Left renal cortex interstitium (tissue), 4 donors: ENCODE data around the gene ARID1B. TPM values are rescaled to one million over a fixed set of nuclear protein-coding genes. Genes with fewer than 3 reads are reported as not detected.
"Not testable (repeated sequence)": the region's sequence is repeated elsewhere in the genome, so short reads cannot be mapped to it uniquely, and the experiment has no call there.

Experiments
- DNase-seq, 4 donors: peaks; one replicate each; pipeline ENCODE4 v3.0.0-alpha.2; 2013; ENCODE audit warnings: low read depth in 4 of 4, low spot score in 2 of 4, missing footprints in 1 of 4
- polyA plus RNA-seq, 4 donors: library from polyadenylated mRNA; unstranded; fragments of 120-200 nt; gene quantifications; one replicate each; pipeline ENCODE4 v1.2.1, GENCODE V29; 2013; ENCODE audit not compliant: insufficient read length in 4 of 4

The ARID1B gene
- polyA plus RNA-seq, 4 donors = 68.2 to 91.4 (median 76.9) TPM

- no peak for DNase-seq
Measured at GRCh38 chr6:157143171-157143889, 366.2 kb downstream of the ARID1B start.

GRCh38 chr6:157143890-157144798, 367.0 kb downstream of the ARID1B start:
- no peak for DNase-seq

GRCh38 chr6:157144859-157145568, 367.8 kb downstream of the ARID1B start:
- no peak for DNase-seq

- DNase-seq = no peak
Measured at GRCh38 chr6:157145656-157146285, 368.6 kb downstream of the ARID1B start.

- DNase-seq = not testable (repeated sequence)
Measured at GRCh38 chr6:157147054-157148026, 370.2 kb downstream of the ARID1B start.

- DNase-seq = no peak
Measured at GRCh38 chr6:157148391-157149323, 371.5 kb downstream of the ARID1B start.

- no peak for DNase-seq
Measured at GRCh38 chr6:157150076-157150475, 372.9 kb downstream of the ARID1B start.

- DNase-seq = no peak
Measured at GRCh38 chr6:157151029-157151428, 373.9 kb downstream of the ARID1B start.

- DNase-seq = no peak
Measured at GRCh38 chr6:157151989-157152388, 374.8 kb downstream of the ARID1B start.

- DNase-seq = no peak
Measured at GRCh38 chr6:157152556-157152955, 375.4 kb downstream of the ARID1B start.

GRCh38 chr6:157155804-157156203, 378.6 kb downstream of the ARID1B start:
- DNase-seq = no peak

- no peak for DNase-seq
Measured at GRCh38 chr6:157157258-157157657, 380.1 kb downstream of the ARID1B start.

- no peak for DNase-seq
Measured at GRCh38 chr6:157158456-157158855, 381.3 kb downstream of the ARID1B start.

GRCh38 chr6:157158897-157159296, 381.7 kb downstream of the ARID1B start:
- no peak for DNase-seq

- no peak for DNase-seq
Measured at GRCh38 chr6:157159348-157159747, 382.2 kb downstream of the ARID1B start.

- DNase-seq = no peak
Measured at GRCh38 chr6:157161912-157162311, 384.7 kb downstream of the ARID1B start.

- no peak for DNase-seq
Measured at GRCh38 chr6:157162766-157163433, 385.7 kb downstream of the ARID1B start.
